ENCODE results near the gene NIFK.
"Not testable (repeated sequence)": the region's sequence is repeated elsewhere in the genome, so short reads cannot be mapped to it uniquely, and the experiment has no call there.

NIFK gene

GRCh38 chr2:121727950-121728349 lies 8.7 kb downstream of the NIFK start:
- Histone ChIP-seq H3K9me3 (ENCODE audit: insufficient read depth, low read depth, low read length) (no peaks in the 10 kb centered on the region), H3K36me3 (ENCODE audit: insufficient read depth, low read length) (peaks cover 64% of the 10 kb centered on the region)

GRCh38 chr2:121727332-121727731 lies 9.3 kb downstream of the NIFK start:
- Histone ChIP-seq H3K9me3 (ENCODE audit: insufficient read depth, low read depth, low read length) (no peaks in the 10 kb centered on the region), H3K36me3 (ENCODE audit: insufficient read depth, low read length) (peaks cover 60% of the 10 kb centered on the region), H3K9ac (ENCODE audit: low read depth, low read length) (no peak overlapping the region), H3K27ac (ENCODE audit: low read depth, low read length) (no peak overlapping the region), H3K27me3 (ENCODE audit: insufficient read depth, low read length) (no peaks in the 10 kb centered on the region), H3K4me3 (ENCODE audit: low read length) (no peak overlapping the region), H3K4me1 (ENCODE audit: insufficient read depth, low read length) (no peaks in the 10 kb centered on the region)
- WGBS: 98% methylated on average over 2 of the region's 2 CpGs

More at GRCh38 chr2:121727950-121728349, 8.7 kb downstream of the NIFK start:
- Histone ChIP-seq H3K27me3 (ENCODE audit: insufficient read depth, low read length) (no peaks in the 10 kb centered on the region), H3K4me3 (ENCODE audit: low read length) (no peak overlapping the region), H3K9ac (ENCODE audit: low read depth, low read length) (no peak overlapping the region), H3K4me1 (ENCODE audit: insufficient read depth, low read length) (no peaks in the 10 kb centered on the region), H3K27ac (ENCODE audit: low read depth, low read length) (no peak overlapping the region)

DNA sequence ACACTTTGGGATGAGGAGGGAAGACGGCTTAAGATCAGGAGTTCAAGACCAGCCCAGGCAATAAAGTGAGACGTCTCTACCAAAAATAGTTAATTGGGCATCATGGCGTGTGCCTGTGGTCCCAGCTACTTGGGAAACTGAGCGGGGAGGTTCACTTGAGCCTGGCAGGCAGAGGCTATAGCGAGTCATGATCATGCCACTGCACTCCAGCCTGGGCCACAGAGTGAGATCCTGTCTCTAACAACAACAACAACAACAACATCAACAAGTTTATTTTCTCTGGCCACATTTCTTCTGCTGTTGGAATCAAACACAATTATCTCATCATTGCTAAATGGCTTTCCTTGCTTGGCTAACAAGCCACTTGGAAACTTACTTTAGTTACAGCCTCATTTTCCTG lies 13.4 kb downstream of the NIFK start:
- H3K27ac ChIP-seq (ENCODE audit: low read depth, low read length): no peak overlapping the region
- no peak overlapping the region for H3K9ac ChIP-seq (ENCODE audit: low read depth, low read length)
- 93% methylated on average over 5 of the region's 5 CpGs for WGBS
- H3K27me3 ChIP-seq (ENCODE audit: insufficient read depth, low read length): no peaks in the 10 kb centered on the region
- no peaks in the 10 kb centered on the region for H3K4me1 ChIP-seq (ENCODE audit: insufficient read depth, low read length)
- H3K4me3 ChIP-seq (ENCODE audit: low read length): no peak overlapping the region
- H3K36me3 ChIP-seq (ENCODE audit: insufficient read depth, low read length): peaks cover 21% of the 10 kb centered on the region
- no peaks in the 10 kb centered on the region for H3K9me3 ChIP-seq (ENCODE audit: insufficient read depth, low read depth, low read length)

DNA sequence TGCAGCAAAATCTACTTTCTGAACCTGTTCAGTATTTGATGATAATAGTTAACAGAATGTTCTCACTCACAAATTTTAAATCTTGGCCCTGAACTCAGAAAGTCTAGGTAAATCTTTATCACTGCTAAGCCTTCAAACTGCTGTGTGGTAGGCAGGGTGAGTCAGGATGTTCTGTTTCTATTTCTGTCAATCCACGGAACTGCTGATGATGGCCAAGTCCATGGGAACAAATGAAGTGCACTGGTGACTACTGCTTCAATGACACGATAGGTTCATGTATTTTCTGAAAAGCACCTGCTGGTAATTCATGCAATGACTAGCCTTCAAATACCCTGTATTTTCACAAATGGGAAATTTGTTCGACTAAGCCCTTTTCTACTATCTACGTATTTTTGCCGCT lies 14.2 kb downstream of the NIFK start:
- Histone ChIP-seq H3K4me3 (ENCODE audit: low read length) (no peak overlapping the region), H3K9ac (ENCODE audit: low read depth, low read length) (no peak overlapping the region), H3K4me1 (ENCODE audit: insufficient read depth, low read length) (no peaks in the 10 kb centered on the region), H3K27ac (ENCODE audit: low read depth, low read length) (no peak overlapping the region), H3K27me3 (ENCODE audit: insufficient read depth, low read length) (no peaks in the 10 kb centered on the region), H3K36me3 (ENCODE audit: insufficient read depth, low read length) (peaks cover 13% of the 10 kb centered on the region), H3K9me3 (ENCODE audit: insufficient read depth, low read depth, low read length) (no peaks in the 10 kb centered on the region)
- WGBS: 93% methylated on average over 5 of the region's 5 CpGs

DNA sequence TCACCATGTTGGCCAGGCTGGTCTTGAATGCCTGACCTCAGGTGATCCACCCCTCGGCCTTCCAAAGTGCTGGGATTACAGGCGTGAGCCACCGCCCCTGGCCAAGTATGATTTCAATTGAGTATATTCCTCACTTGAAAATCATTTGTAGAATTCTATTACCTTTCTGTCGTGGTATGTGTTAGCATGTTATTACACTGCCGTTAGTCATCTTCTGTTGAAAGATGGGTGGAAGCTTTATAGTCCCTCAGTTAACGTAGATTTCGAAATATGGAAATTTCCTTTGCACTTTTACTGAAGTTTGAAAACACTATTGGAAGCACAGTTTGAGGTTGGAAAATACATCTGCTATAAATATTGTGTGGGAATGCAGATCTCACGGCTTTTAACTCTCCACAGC lies 14.7 kb downstream of the NIFK start:
- no peak overlapping the region for H3K27ac ChIP-seq (ENCODE audit: low read depth, low read length)
- WGBS: 94% methylated on average over 8 of the region's 8 CpGs
- H3K36me3 ChIP-seq (ENCODE audit: insufficient read depth, low read length): peaks cover 7% of the 10 kb centered on the region
- H3K27me3 ChIP-seq (ENCODE audit: insufficient read depth, low read length): no peaks in the 10 kb centered on the region
- H3K9me3 ChIP-seq (ENCODE audit: insufficient read depth, low read depth, low read length): no peaks in the 10 kb centered on the region
- no peak overlapping the region for H3K9ac ChIP-seq (ENCODE audit: low read depth, low read length)
- H3K4me1 ChIP-seq (ENCODE audit: insufficient read depth, low read length): no peaks in the 10 kb centered on the region
- no peak overlapping the region for H3K4me3 ChIP-seq (ENCODE audit: low read length)

DNA sequence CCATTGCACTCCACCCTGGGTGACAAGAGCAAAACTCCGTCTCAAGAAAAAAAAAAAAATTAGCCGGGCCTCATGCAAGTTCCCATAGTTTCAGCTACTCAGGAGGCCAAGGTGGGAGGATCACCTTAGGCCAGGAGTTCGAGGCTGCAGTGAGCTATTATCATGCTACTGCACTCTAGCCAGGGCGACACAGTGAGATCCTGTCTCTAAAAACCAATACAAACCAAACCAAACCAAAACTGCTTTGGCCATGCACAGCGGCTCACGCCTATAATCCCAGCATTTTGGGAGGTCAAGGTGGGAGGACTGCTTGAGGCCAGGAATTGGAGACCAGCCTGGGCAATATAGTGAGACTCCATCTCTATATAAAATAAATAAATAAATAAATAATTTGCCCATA lies 19.1 kb downstream of the NIFK start:
- 95% methylated on average over 5 of the region's 6 CpGs for WGBS
- H3K4me1 ChIP-seq (ENCODE audit: insufficient read depth, low read length): no peaks in the 10 kb centered on the region
- no peak overlapping the region for H3K27ac ChIP-seq (ENCODE audit: low read depth, low read length)
- no peaks in the 10 kb centered on the region for H3K36me3 ChIP-seq (ENCODE audit: insufficient read depth, low read length)
- no peaks in the 10 kb centered on the region for H3K27me3 ChIP-seq (ENCODE audit: insufficient read depth, low read length)
- H3K9me3 ChIP-seq (ENCODE audit: insufficient read depth, low read depth, low read length): no peaks in the 10 kb centered on the region
- H3K9ac ChIP-seq (ENCODE audit: low read depth, low read length): no peak overlapping the region
- H3K4me3 ChIP-seq (ENCODE audit: low read length): no peak overlapping the region

- no peak overlapping the region for H3K4me3 ChIP-seq (ENCODE audit: low read length)
Measured at GRCh38 chr2:121716126-121716525, 20.5 kb downstream of the NIFK start.

DNA sequence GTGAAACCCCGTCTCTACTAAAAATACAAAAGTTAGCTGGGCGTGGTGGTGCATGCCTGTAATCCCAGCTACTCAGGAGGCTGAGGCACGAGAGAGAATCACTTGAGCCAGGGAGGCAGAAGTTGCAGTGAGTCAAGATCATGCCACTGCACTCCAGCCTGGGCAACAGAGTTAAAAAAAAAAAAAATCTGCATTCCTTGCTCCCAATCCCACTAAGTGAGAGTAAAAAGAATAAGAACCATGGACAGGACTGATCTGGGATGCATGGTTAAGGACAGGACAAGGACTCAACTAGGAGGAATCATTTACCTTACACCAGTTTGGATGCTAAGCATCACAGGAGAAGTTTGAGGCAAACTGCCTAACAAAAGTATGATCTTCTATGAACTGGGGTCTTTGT lies 25.2 kb downstream of the NIFK start:
- H3K9me3 ChIP-seq (ENCODE audit: insufficient read depth, low read depth, low read length); H3K27me3 ChIP-seq (ENCODE audit: insufficient read depth, low read length); H3K27ac ChIP-seq (ENCODE audit: low read depth, low read length); H3K36me3 ChIP-seq (ENCODE audit: insufficient read depth, low read length); H3K4me1 ChIP-seq (ENCODE audit: insufficient read depth, low read length); H3K4me3 ChIP-seq (ENCODE audit: low read length); H3K9ac ChIP-seq (ENCODE audit: low read depth, low read length): not testable (repeated sequence)
- 93% methylated on average over 3 of the region's 3 CpGs for WGBS

More at GRCh38 chr2:121716126-121716525, 20.5 kb downstream of the NIFK start:
- no CpG with 5 or more reads among the region's 1 CpG for WGBS
- Histone ChIP-seq H3K27ac (ENCODE audit: low read depth, low read length) (no peak overlapping the region), H3K4me1 (ENCODE audit: insufficient read depth, low read length) (no peaks in the 10 kb centered on the region), H3K27me3 (ENCODE audit: insufficient read depth, low read length) (no peaks in the 10 kb centered on the region), H3K9me3 (ENCODE audit: insufficient read depth, low read depth, low read length) (no peaks in the 10 kb centered on the region), H3K9ac (ENCODE audit: low read depth, low read length) (no peak overlapping the region), H3K36me3 (ENCODE audit: insufficient read depth, low read length) (no peaks in the 10 kb centered on the region)

DNA sequence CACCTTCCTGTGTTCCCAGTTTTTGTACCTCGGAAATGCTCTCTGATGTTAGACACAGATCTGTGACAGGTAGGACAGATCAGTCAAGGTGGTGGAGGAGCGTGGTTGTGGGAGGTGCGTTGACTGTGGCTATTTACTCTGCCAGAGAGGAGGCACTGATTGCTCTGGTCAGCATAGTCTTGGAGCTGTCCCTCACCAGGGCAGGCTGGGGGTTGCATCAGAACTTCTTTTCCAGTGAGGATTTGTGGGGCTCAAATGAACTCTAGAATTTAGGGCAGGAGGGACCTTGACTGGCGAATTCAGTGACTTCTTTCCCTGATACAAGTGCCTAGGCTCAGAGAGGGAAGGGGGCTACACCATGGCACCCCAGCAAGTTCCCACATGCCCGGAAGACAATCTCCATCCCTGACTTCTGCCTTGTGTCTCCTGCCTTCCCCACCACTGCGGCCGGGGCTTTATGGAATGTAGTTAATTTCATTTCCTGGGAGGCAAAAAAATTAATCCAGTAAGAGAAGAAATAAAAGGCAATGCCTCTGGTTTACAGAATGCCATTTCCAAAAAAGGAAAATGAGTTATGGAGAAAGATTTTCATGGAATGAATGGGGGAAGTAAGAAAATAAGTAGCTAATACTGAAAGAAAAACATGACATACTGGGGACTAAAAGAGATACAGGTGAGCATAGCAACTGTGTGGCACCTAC lies 26.1 kb downstream of the NIFK start:
- no peak overlapping the region for H3K9ac ChIP-seq (ENCODE audit: low read depth, low read length)
- peaks cover 5% of the 10 kb centered on the region; the same call in 1 of the 2 replicates for H3K4me1 ChIP-seq (ENCODE audit: insufficient read depth, low read length)
- no peaks in the 10 kb centered on the region for H3K9me3 ChIP-seq (ENCODE audit: insufficient read depth, low read depth, low read length)
- H3K27me3 ChIP-seq (ENCODE audit: insufficient read depth, low read length): no peaks in the 10 kb centered on the region
- H3K27ac ChIP-seq (ENCODE audit: low read depth, low read length): no peak overlapping the region
- H3K36me3 ChIP-seq (ENCODE audit: insufficient read depth, low read length): no peaks in the 10 kb centered on the region
- WGBS: 91% methylated on average over 6 of the region's 7 CpGs
- no peak overlapping the region for H3K4me3 ChIP-seq (ENCODE audit: low read length)

GRCh38 chr2:121709776-121710469 lies 26.8 kb downstream of the NIFK start:
- H3K27me3 ChIP-seq (ENCODE audit: insufficient read depth, low read length): no peaks in the 10 kb centered on the region
- H3K4me3 ChIP-seq (ENCODE audit: low read length): no peak overlapping the region
- no peak overlapping the region for H3K9ac ChIP-seq (ENCODE audit: low read depth, low read length)
- no peak overlapping the region for H3K27ac ChIP-seq (ENCODE audit: low read depth, low read length)
- peaks cover 5% of the 10 kb centered on the region; the same call in 1 of the 2 replicates for H3K4me1 ChIP-seq (ENCODE audit: insufficient read depth, low read length)
- no peaks in the 10 kb centered on the region for H3K9me3 ChIP-seq (ENCODE audit: insufficient read depth, low read depth, low read length)
- no peaks in the 10 kb centered on the region for H3K36me3 ChIP-seq (ENCODE audit: insufficient read depth, low read length)
- WGBS: 77% methylated on average over 11 of the region's 11 CpGs

- Histone ChIP-seq H3K4me1 (ENCODE audit: insufficient read depth, low read length) (peaks cover 5% of the 10 kb centered on the region; the same call in 1 of the 2 replicates), H3K27me3 (ENCODE audit: insufficient read depth, low read length) (no peaks in the 10 kb centered on the region), H3K36me3 (ENCODE audit: insufficient read depth, low read length) (no peaks in the 10 kb centered on the region), H3K9me3 (ENCODE audit: insufficient read depth, low read depth, low read length) (no peaks in the 10 kb centered on the region), H3K27ac (ENCODE audit: low read depth, low read length) (no peak overlapping the region), H3K4me3 (ENCODE audit: low read length) (no peak overlapping the region), H3K9ac (ENCODE audit: low read depth, low read length) (no peak overlapping the region; the same call in 1 of the 2 replicates)
- 86% methylated on average over 5 of the region's 5 CpGs for WGBS
Measured at GRCh38 chr2:121707920-121708361, 28.7 kb downstream of the NIFK start.

Measured in HUES64 (cell line).